ENCODE measurements around the gene EEFSEC. TPM values are rescaled to one million over a fixed set of nuclear protein-coding genes. Genes with fewer than 3 reads are reported as not detected.

EEFSEC gene
- total RNA-seq, 1 experiment from 2014 or later, result 3.8 TPM

DNA sequence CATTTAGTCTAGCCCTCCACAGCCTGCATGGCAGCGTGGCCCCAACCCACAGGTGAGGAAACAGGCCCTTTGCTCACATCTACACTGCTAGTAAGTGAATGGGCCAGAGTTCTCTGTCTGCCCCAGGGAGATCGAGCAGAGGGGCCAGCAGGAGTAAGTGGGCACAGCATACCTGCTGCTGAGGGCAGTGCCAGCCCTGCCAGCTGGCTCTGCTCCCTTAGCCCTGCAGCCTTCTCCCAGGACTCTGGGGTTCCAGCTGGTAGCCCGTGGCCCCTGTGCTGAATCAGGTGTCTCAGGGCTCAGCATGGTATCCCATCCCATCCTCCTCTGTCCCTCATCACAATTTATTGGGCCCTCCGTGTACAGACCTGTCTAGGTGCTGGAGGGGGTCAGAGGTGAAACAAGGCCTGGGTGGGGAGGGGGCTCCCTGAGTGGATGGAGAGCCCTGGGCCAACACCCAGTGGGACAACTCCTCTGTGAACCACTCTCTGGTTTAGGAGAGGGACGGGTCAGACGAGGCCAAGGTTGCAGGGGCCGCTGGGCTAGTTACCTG lies 211.6 kb downstream of the EEFSEC start:
- in situ Hi-C loops (cut with HindIII; ENCODE audit: low pct_unique_long_range_greater_than_20kb, low sequenced_read_pairs), result no loop called here
- DNase-seq (ENCODE audit: low read depth, low spot score), result no peak

DNA sequence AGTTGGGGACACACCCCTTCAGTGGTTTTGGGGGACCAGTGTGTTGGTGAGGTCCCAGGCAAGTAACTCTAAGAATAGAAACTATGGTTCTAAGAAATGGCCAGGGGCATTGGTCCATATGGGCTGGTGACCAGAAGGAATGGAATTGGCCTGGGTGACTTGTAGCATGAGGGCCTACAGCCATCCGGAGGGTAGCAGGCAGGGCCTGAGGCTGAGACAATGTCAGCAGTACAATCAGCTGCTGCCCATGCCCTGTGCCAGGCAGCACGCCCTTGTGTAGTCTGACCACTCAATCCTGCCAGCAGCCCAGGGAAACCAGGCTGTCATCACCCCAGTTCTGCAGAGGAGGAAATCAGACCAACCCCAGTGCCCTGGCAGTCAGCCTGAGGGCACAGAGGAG lies 212.9 kb downstream of the EEFSEC start:
- DNase-seq (ENCODE audit: low read depth, low spot score), result no peak
- in situ Hi-C loops (cut with HindIII; ENCODE audit: low pct_unique_long_range_greater_than_20kb, low sequenced_read_pairs), result no loop called here

DNA sequence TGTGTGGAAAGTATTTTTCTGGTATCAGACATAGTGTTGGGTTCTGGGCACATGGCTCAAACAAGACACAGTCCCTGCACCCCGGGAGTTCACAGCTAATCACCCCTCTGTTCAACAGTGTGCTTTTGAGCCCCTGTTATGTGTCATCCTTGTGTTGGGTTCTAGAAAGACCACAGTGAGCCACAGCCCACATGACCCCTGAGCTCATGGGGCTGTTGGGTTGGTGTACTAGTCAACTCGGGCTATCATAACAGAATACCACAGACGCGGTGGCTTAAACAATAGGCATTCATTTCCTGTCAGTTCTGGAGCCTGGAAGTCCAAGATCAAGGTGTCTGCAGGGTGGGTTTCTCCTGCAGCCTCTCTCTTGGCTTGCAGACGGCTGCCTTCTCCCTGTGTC lies 213.4 kb downstream of the EEFSEC start:
- in situ Hi-C loops (cut with HindIII; ENCODE audit: low pct_unique_long_range_greater_than_20kb, low sequenced_read_pairs), result no loop called here
- DNase-seq (ENCODE audit: low read depth, low spot score), result no peak

- no peak for DNase-seq (ENCODE audit: low read depth, low spot score)
- in situ Hi-C loops (cut with HindIII; ENCODE audit: low pct_unique_long_range_greater_than_20kb, low sequenced_read_pairs), result no loop called here
These were observed 213.9 kb downstream of the EEFSEC start for GRCh38 chr3:128367221-128367620.

GRCh38 chr3:128367761-128368160 lies 214.5 kb downstream of the EEFSEC start:
- in situ Hi-C loops (cut with HindIII; ENCODE audit: low pct_unique_long_range_greater_than_20kb, low sequenced_read_pairs), result no loop called here
- no peak for DNase-seq (ENCODE audit: low read depth, low spot score)

GRCh38 chr3:128368626-128369025 lies 215.3 kb downstream of the EEFSEC start:
- in situ Hi-C loops (cut with HindIII; ENCODE audit: low pct_unique_long_range_greater_than_20kb, low sequenced_read_pairs), result no loop called here
- no peak for DNase-seq (ENCODE audit: low read depth, low spot score)

DNA sequence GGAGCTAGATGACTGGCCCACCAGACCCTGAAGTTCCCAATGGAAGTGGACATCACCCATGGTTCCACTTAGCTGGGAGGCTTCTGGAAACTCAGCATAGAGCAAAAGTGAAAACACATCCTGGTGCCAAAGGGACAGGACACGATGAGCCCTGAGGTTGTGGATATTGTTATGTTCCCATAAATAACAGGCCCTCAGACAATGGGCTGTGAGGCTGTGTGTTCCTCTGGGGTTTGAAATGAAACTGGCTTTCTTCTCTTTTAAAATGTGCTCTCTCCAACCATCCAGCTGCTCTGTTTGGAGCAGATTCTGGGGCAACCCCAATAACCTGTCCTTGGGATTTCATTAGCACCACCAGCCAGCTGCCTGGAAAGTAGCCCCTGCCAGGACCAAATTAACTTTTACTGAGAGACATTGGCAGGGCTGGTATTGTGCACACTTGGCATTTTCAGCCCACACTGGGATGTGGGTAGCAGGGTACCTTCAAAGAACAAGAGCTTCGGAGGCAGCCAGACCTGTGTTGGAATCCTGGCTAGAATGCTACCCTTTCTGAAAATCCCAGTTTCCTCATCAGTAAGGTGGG lies 215.9 kb downstream of the EEFSEC start:
- no peak for DNase-seq (ENCODE audit: low read depth, low spot score)
- in situ Hi-C loops (cut with HindIII; ENCODE audit: low pct_unique_long_range_greater_than_20kb, low sequenced_read_pairs), result no loop called here

DNA sequence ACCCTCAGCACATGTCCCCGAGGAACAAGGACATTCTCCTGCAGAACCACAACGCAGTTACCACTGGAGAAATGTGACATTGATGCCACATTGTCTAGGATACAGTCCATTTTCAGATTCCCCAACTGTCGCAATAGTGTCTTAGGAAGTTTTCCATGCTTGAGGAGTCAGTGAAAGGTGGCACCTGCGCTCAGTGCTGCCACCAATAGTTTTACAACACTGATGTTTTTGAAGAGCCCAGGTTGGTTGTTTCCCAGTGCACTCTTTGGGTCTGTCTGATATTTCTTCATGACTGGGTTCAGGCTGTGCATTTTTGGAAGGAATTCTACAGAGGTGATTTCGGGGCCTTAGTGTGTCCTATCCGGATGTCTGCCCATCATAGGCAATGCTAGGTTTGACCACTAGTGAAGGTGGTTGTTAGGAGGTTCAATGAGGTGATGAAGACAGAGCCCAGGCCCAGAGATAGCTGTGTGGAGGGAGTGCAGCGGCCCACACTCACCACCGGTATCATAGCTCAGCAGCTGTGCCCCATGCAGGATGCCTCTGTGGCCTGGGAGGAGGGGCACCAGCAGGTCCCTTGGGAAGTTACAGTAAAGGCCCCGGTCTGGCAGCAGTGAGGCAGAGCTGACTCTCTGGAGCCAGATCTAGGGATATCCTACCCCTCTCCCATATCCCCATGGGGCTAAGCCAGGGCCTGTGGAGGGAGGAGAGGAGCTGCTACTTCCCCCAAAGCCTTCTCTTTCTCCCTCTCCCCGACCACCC lies 216.8 kb downstream of the EEFSEC start:
- in situ Hi-C loops (cut with HindIII; ENCODE audit: low pct_unique_long_range_greater_than_20kb, low sequenced_read_pairs), result no loop called here
- DNase-seq (ENCODE audit: low read depth, low spot score), result no peak

DNA sequence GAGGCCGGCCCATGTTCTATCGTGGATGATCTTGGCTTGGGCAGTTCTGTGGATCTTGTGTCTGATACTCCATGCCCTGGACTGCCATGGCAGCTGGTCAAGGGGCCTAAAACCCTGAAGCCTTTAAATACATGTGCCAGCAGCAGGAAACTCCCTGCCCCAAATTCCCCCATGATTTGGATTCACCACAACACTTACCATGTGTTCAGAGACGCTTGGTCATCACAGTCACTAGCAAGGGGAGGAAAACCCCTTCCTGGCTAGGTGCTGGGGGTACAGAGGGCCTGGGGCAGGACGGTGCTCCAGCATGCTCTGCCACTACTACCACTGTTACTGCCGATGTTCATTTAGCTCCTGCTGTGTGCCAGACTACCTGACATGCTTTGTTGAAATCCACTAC lies 219.0 kb downstream of the EEFSEC start:
- DNase-seq (ENCODE audit: low read depth, low spot score), result no peak
- in situ Hi-C loops (cut with HindIII; ENCODE audit: low pct_unique_long_range_greater_than_20kb, low sequenced_read_pairs), result no loop called here

DNA sequence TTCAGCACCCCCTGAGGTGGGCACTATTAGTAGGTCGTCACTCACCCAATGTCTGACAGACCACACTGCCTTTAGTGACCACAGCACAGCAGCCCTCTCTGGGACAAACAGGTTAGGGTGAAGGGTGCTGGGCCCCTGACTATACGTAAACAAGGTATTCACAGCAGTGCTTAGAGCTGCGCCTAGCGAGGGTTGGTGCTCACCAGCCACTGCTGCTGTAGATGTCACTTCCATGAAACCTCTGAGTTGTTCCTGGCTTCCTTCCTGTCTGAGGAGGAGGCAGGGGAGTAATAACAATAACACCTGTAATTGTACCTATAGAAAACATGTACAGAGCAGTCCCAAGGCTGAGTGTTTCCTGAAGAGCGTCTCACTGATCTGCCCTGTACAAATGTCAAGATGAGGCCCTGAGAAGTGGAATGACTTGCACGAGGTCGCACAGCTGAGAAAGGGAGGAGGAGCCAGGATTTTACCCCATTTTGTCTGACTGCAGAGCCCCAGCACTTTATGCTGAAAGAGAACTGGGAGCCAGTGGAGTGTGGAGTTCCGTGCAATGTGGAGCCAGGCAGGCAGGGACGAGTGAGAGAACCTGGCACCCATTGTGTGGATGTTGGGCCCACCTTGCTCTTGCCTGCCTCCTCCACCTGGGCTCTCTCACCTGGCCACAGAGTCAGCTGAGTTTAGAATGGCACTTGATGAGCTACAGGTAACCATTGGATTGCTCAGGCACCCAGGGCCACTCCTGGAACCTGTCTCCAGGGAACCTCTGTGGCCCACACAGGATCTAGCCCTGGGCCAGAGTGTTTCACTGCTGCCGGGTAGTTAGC lies 219.6 kb downstream of the EEFSEC start:
- in situ Hi-C loops (cut with HindIII; ENCODE audit: low pct_unique_long_range_greater_than_20kb, low sequenced_read_pairs), result no loop called here
- no peak for DNase-seq (ENCODE audit: low read depth, low spot score)

DNA sequence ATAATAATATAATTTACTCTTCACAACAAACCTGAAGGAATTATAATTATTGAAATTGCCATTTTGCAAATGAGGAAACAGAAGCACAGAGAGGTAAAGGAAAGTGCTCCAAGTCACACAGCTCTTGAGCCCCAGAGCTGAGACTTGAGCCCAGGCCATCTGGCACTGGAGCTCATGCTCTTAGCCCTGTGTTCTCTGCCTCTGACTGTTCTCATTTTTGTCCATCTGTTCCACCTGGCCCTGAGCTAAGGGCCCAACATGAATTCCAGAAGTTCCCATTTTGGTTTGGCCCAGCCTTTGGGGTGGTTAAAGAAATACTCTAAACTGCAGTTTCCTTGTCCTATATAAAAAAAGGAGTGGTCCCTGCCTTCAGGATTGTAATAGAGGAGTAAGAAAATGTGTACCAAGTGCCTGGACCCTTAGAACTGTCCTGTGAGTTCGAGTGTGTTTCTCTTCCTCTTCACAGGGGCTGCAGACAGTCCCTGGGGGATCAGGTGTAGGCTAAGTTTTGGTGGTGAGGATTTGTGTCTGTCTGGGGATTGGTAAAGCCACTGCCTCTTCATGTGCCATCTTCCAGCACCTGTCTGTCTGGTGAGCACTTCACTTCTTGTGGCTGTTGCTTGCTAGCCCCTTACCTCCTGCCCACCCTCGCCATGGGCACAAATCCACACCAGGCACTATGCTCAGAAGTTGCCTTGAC lies 221.6 kb downstream of the EEFSEC start:
- DNase-seq (ENCODE audit: low read depth, low spot score), result no peak
- in situ Hi-C loops (cut with HindIII; ENCODE audit: low pct_unique_long_range_greater_than_20kb, low sequenced_read_pairs), result no loop called here

- in situ Hi-C loops (cut with HindIII; ENCODE audit: low pct_unique_long_range_greater_than_20kb, low sequenced_read_pairs), result no loop called here
- DNase-seq (ENCODE audit: low read depth, low spot score), result no peak
These were observed 223.2 kb downstream of the EEFSEC start for GRCh38 chr3:128376516-128376915.

- in situ Hi-C loops (cut with HindIII; ENCODE audit: low pct_unique_long_range_greater_than_20kb, low sequenced_read_pairs), result no loop called here
- DNase-seq (ENCODE audit: low read depth, low spot score), result no peak
These were observed 225.5 kb downstream of the EEFSEC start for GRCh38 chr3:128378631-128379347.

- no peak for DNase-seq (ENCODE audit: low read depth, low spot score)
- in situ Hi-C loops (cut with HindIII; ENCODE audit: low pct_unique_long_range_greater_than_20kb, low sequenced_read_pairs), result no loop called here
These were observed 226.3 kb downstream of the EEFSEC start for GRCh38 chr3:128379367-128380160.

GRCh38 chr3:128380295-128380694 lies 227.0 kb downstream of the EEFSEC start:
- in situ Hi-C loops (cut with HindIII; ENCODE audit: low pct_unique_long_range_greater_than_20kb, low sequenced_read_pairs), result no loop called here
- DNase-seq (ENCODE audit: low read depth, low spot score), result no peak

DNA sequence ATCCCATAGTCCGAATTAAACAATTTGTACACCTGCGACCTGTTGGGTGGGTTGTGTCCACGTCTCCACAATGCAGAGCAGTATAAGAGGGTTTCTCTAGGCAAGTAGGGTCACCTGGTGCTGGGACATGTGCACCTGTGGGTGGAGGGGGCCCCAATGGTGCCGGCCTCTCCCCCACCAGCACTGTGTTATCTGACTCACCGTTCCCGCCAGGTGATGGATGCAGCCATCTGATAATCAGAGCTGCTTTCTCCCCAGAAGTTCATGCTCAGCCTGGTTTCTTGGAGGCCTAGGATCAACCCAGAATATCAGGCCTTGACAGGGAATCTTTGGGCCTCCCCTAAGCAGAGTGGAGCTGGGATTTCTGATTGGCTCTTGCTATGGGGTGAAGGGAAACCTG lies 227.4 kb downstream of the EEFSEC start:
- in situ Hi-C loops (cut with HindIII; ENCODE audit: low pct_unique_long_range_greater_than_20kb, low sequenced_read_pairs), result no loop called here
- no peak for DNase-seq (ENCODE audit: low read depth, low spot score)

GRCh38 chr3:128381609-128382008 lies 228.3 kb downstream of the EEFSEC start:
- in situ Hi-C loops (cut with HindIII; ENCODE audit: low pct_unique_long_range_greater_than_20kb, low sequenced_read_pairs), result no loop called here
- DNase-seq (ENCODE audit: low read depth, low spot score), result no peak

Data from SK-MEL-5 (cell line).